Measurements from ENCODE around the gene SLC39A10.
"Not testable (repeated sequence)": the region's sequence is repeated elsewhere in the genome, so short reads cannot be mapped to it uniquely, and the experiment has no call there.

DNA sequence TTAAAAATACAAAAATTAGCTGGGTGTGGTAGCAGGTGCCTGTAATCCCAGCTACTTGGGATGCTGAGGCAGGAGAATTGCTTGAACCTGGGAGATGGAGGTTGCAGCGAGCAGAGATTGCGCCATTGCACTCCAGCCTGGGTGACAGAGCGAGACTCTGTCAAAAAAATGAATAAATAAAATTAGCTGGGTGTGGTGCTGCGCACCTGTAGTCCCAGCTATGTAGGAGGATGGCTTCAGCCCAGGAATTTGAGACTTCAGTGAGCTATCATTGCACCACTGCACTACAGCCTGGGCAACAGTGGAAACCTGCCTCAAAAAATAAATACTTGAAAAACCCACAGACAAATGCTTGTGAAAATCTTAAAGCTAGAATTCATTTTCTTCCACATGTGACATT, 8.1 kb downstream of the SLC39A10 start:
- TF ChIP-seq POLR2A (IDR thresholded peaks at IDR 0.05): not testable (repeated sequence)
- TF ChIP-seq, protein P1, sequence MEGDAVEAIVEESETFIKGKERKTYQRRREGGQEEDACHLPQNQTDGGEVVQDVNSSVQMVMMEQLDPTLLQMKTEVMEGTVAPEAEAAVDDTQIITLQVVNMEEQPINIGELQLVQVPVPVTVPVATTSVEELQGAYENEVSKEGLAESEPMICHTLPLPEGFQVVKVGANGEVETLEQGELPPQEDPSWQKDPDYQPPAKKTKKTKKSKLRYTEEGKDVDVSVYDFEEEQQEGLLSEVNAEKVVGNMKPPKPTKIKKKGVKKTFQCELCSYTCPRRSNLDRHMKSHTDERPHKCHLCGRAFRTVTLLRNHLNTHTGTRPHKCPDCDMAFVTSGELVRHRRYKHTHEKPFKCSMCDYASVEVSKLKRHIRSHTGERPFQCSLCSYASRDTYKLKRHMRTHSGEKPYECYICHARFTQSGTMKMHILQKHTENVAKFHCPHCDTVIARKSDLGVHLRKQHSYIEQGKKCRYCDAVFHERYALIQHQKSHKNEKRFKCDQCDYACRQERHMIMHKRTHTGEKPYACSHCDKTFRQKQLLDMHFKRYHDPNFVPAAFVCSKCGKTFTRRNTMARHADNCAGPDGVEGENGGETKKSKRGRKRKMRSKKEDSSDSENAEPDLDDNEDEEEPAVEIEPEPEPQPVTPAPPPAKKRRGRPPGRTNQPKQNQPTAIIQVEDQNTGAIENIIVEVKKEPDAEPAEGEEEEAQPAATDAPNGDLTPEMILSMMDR (IDR thresholded peaks at IDR 0.05 in 4 of 5, conservative IDR thresholded peaks at IDR 0.05 in 1 of 5): not testable (repeated sequence)
